Esophagus mucosa (tissue), 1 donor: ENCODE results near the gene GHSR. TPM values are rescaled to one million over a fixed set of nuclear protein-coding genes. Genes with fewer than 3 reads are reported as not detected.
A peak's percentile ranks its signal among the peaks of the same experiment; 100 is the strongest.

Source experiments
- ATAC-seq: fragments of 200-7000 bp; cut with Tn5 transposase; one replicate; pipeline ENCODE4 v1.9.1; 2020
- total RNA-seq: library from RNA; stranded (reverse); gene quantifications from one replicate; pipeline ENCODE4 v1.2.4, GENCODE V29; 2023
- donor health status: DM: yes; HTN: yes; CAD: no.

GHSR gene
- total RNA-seq, 1 donor from 2014 or later = not detected

DNA sequence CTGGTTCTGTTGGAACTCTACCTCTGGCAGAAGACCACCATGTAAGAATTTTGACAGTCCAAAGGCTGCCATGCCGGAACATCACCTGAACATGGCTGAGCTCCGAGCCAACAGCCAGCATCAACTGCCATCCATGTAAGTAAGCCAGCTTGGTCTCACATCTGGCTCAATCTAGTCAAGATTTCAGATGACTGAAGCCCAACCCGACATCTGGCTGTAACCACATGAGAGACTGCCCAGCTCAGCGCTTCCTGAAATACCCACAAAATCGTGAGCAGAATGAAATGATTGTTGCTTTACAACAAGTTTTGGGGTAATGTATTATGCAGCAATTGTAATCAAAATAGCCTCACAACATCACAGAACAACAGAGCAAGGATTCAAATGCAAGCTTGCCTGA lies 32.9 kb downstream of the GHSR start:
- ATAC-seq = no peak

DNA sequence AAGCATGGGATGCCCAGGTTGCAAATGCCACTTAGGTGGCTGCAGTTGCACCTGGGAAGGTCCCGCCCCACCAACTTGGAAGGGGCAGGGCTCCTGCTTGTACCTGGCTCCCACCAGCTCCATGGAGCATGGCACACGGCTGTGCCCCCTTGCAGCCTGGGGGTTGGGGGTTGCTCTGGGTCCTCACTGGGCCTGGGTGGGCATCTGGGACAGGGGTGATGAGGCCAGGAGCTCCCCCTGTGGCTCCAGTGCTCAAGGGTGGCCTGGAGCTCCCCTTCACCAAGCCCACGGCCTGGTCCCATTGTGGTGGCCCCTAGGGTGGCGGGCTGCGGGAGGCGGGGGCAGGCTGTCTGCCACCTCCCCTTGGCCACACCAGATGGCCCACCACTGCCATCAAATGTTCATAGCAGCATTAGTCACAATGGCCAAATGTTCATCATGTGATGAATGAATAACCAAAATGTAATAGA lies 36.7 kb downstream of the GHSR start:
- peak; percentile 15 for ATAC-seq

DNA sequence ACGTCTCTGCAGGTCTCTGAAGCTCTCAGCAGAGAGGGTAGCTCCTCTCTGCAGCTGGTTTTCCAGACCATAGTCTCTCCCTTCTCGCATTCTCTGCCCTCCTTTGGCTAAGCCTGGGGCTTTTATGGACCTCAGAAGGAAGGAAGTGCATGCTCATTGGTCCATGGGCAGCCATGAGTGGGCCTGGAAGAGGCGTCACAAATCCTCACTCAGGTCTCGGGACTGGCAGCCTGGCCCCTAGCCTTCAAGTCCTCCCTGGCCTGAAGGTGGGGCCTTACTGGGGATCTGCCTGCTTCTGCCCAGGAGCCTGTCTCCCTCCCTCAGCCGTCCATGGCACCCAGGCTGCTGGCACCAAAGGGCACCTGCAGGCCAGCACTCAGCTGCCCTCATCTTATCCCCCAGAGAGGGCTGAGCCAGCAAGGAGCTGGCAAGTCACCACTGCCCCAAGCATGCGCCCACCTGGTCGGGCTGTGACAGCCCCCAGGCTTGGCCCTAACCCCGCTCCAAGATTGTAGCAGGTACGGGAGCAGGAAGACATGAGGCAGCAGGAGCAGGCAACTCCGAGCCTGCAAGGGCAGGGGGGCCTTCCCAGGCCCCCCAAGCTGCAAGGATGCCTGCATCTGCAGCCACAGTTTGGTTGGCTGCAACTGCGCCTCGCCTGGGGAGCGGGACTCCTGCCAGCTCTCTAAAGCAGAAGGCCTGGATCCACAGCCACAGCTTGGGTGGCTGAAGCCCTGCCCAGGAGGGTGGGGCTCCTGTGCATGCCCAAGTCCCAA lies 37.4 kb downstream of the GHSR start:
- ATAC-seq = no peak

DNA sequence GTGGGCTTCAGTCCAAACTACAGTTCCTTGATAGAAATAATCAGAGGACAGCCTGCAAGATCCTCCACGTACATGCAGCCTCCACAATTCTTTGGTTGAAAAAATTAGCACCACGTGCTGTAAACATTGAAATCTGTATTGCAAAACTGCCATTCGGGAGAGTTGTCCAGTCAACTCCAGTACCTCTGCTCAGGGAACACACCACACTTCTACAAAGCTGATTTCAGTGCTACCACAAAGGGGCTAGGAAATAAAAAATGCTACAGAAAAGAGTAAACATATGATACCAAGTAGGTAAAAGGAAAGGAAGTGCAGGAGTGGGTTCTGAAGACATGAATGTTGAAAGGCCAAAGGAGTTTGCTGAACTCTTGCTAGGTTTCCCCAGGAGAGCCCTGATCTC lies 40.4 kb downstream of the GHSR start:
- ATAC-seq = no peak

DNA sequence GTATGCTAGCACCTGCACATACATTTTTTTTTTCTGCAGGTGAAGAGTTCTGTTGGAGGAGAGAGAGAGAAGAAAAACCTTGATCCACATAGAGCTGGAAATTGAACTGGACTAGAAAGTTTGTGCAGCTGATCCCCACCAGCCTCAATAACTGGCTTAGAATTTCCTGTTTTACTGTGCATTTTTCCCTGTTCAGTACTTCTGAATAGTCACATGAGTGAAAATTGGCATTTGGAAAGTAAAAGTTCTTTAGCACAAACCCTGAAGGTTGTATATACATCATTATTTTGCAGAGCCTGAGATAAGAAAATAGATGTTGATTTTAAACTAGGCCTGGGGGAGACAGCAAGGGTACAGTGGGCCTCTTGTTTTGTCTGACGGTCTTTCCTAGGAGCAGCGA lies 42.3 kb downstream of the GHSR start:
- ATAC-seq = no peak

DNA sequence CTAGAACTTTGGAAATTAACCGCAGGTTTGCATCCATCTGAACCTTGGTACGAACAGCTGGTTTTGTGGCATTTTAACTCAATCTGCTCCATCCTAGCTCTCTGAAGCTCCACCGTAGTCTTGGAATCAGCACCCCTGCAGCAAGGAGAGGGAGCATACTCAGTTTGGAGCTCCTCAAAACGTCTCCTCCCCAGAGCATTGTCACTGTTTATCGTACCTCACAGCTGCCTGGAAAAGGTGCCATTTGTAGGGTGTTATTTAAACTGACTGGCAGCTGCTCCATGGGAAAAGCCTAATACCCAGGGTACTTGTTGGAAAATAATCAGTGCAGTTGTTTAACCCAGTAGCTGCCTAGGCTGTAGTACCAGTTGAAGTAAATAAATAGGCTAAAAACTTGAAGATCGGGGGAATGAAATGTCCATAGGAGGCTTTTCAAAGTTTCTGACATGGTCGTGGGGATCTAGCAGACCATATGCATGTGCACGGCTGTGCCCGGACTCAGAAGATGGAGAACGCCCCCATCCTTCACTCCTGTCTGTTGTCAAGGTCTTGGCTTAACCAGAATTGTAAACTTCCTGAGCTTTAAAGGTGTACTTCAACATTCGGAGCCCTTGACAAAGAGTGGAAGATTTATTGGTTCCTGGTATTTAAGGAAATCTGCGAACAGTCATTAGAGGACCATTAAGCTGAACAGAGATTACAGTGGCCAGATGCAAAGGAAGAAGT lies 43.9 kb downstream of the GHSR start:
- no peak for ATAC-seq

DNA sequence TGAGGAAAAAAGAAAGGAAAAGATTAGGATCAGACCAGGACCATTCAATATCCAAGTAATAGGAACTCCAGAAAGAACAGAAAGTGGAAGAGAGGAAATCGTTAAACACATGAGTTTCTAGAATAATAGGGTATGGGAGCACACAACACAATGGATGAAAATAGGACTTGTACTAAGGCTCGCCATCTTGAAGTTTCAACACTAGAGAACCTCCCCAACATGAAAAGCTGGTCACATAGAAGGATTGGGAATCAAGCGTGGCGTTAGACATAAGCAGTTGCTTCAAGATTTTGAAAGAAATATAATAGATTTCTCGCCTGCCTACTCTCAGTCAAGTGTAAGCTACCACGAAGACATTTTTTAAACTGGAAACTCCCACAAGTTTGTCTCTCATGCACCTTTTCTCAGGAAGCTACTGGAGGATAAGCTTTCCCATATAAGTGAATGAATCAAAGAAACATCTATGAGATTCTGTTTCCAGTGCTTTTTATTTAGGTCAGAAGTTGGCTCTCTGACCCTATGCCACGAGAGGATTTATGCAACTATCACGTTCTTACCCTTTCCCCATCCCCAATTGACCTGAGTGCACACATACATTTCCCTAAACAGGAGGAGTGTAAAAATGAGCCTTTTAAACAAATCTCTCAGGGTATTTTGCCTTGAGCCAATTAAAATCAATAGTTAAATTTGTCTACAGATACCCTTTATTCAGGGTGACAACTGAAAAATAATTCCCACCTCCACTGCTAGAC lies 45.2 kb downstream of the GHSR start:
- ATAC-seq = no peak

DNA sequence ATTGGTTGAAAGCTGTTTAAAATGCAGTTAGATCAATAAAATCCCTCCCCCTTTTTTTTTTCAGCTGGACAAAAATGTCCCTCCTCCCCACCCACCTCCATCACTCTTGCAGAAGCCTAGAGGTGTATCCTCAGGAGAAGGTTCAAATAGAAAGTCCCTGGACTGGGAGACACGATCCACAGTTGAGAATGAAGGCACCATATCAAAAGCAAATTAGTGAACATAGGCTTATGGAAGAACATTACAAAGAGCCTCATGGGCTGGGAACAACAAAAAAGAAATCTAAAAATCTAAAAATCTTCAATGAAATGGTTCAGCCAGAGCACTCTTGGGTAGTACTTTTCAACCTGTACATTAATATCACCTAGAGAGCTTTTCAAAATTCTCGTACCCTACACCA lies 46.2 kb downstream of the GHSR start:
- no peak for ATAC-seq

DNA sequence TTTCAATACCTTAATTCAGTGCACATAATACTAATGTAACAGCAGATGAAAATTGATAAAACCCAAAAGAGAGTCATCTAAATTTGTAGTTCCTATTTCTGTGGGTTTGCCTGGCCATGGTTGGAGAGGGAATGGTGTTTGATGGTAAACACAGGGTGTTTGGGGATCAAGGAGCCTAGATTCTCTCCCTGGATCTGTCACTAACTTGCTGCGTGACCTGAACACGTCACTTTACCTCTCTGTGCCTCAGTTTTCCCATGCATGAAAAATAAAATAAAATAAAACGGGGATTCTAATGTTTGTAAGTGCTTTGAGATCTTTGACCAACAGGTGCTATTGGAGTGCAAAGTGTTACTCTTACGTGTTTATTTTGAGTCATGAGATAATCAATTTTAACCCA lies 49.8 kb downstream of the GHSR start:
- no peak for ATAC-seq

DNA sequence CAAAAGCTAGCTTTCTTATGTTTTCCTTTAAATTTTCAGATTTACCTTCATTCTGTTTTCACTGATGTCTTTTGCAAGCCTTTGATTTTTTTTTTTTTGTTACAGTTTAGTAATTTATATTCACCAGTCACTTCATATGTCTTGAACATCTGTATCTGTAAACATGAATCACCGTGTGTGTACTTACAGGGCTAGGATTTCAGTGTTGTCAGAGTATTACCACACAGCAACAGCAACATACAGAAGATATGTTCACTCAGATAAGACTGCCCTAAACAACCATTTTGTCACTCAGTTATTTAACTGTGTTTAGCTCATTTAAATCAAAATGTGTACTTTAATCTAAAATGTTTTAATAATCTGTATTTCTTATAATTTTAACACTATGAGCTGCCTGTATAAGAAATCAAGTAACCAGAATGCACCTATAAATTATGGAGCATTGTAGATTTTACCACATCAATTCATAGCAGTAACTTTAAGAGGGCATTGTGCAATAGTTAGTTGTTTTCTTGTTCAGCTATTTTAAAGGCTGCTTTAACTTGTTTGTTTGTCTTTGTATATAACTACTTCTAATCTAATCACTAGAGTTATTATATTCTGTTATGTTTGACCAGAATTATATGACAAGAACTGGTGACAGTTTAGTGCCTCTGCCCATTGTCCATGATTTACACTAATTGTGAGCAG lies 50.4 kb downstream of the GHSR start:
- ATAC-seq = no peak

DNA sequence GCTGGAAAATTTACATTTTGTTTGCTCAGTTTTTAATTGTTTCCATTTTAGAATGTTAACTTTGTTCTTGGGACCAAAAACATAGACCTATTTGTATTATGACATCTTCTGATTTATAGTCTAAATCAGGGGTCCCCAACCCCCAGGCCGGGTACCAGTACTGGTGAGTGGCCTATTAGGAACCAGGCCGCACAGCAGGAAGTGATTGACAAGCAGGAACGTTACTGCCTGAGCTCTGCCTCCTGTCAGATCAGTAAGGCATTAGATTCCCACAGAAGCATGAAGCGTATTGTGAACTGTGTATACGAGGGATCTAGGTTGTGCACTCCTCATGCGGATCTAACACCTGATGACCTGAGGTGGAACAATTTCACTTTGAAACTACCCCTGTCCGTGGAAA lies 51.9 kb downstream of the GHSR start:
- ATAC-seq = no peak

DNA sequence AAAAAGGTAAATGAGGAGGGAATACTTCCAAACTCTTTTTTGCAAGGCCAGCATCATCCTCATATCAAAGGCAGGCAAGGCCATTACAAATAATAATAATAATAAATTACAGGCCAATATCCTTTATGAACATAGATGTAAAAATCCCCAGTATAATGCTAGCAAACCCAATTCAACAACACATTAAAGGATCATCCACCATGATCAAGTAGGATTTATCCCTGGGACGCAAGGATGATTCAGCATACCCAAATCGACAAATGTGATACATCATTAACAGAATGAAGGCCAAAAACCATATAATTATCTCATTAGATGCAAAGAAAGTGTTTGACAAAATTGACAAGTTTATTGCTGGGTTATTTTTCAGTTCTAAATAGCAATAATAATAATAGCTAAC lies 53.6 kb downstream of the GHSR start:
- no peak for ATAC-seq

Other genes with a start within 250 kb of the GHSR start
- gene TNFSF10, start 75.0 kb upstream of the GHSR start, total RNA-seq = 40.2 TPM